Activated naive CD4-positive, alpha-beta T cell treated with anti-CD3 and anti-CD28 coated beads, Interleukin-2, amount 10 ng/mL, durations not matched to agents 7 days and 5 days (primary cell): ENCODE measurements around the gene SEC14L3.
A peak's percentile ranks its signal among the peaks of the same experiment; 100 is the strongest.

Experiments used
- CTCF ChIA-PET: fragments of 350-600 bp; sonication (Branson Sonifier 250); formaldehyde crosslinking; loops from one replicate; lab custom pipeline; 2021; ENCODE audit warnings: antibody characterized with exemption; lab: Charles Lee
- DNase-seq: peaks from one replicate; pipeline ENCODE4 v3.0.0-alpha.2; 2020
- H3K27ac Mint-ChIP-seq: one replicate; pipeline ENCODE4 v1.8.0; 2021; ENCODE audit warnings: mild to moderate bottlenecking, moderate library complexity, mixed read lengths
- H3K27me3 Mint-ChIP-seq: one replicate; pipeline ENCODE4 v1.8.0; 2021; ENCODE audit warnings: mild to moderate bottlenecking, mixed read lengths
- H3K36me3 Mint-ChIP-seq: one replicate; pipeline ENCODE4 v1.8.0; 2021; ENCODE audit warnings: mixed read lengths
- H3K4me1 Mint-ChIP-seq: one replicate; pipeline ENCODE4 v1.8.0; 2021; ENCODE audit warnings: mixed read lengths
- H3K4me3 Mint-ChIP-seq: one replicate; pipeline ENCODE4 v1.8.0; 2021; ENCODE audit warnings: mild to moderate bottlenecking, moderate library complexity, mixed read lengths
- H3K9me3 Mint-ChIP-seq: one replicate; pipeline ENCODE4 v1.8.0; 2021; ENCODE audit warnings: mixed read lengths

Gene SEC14L3

GRCh38 chr22:30420347-30421125 lies 51.3 kb downstream of the SEC14L3 start:
- Mint-ChIP-seq H3K27ac (no peak overlapping the region), H3K9me3 (no peaks in the 10 kb centered on the region), H3K27me3 (no peaks in the 10 kb centered on the region), H3K4me3 (no peak overlapping the region), H3K4me1 (peaks cover 43% of the 10 kb centered on the region), H3K36me3 (peaks cover 55% of the 10 kb centered on the region)
- CTCF ChIA-PET: interaction anchor here (1.0 kb wide), 1 partner anchor 15 kb away, joined by 3 read pairs; no protein-coding TSS in a partner anchor
- no peak for DNase-seq

GRCh38 chr22:30416837-30417236 lies 55.0 kb downstream of the SEC14L3 start:
- Mint-ChIP-seq H3K27me3 (no peaks in the 10 kb centered on the region), H3K4me1 (peaks cover 28% of the 10 kb centered on the region), H3K27ac (no peak overlapping the region), H3K36me3 (peaks cover 58% of the 10 kb centered on the region), H3K9me3 (no peaks in the 10 kb centered on the region), H3K4me3 (no peak overlapping the region)
- CTCF ChIA-PET: no interaction called here
- DNase-seq: no peak

DNA sequence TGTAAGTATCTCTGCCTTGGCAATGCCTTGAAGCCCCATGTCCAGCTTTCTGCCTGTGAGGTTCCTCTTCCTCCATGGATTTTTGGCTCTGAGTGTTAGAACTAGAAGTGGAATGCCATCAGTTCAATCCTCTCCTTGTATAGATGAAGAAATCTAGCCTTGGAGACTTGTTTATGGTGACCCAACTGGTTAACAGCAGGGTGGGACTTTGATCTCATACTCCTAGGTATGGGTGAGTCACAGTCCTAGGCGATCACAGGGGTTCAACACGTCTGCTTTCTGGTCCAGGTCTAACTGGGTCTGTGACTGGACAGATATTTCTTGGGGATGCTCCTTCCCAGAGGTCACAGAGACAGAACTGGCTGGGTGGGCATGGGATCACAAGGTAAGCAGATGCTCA lies 55.4 kb downstream of the SEC14L3 start:
- H3K4me3 Mint-ChIP-seq: no peak overlapping the region
- no peaks in the 10 kb centered on the region for H3K9me3 Mint-ChIP-seq
- H3K36me3 Mint-ChIP-seq: peaks cover 57% of the 10 kb centered on the region
- DNase-seq: no peak
- H3K27ac Mint-ChIP-seq: peak overlapping the region; percentile 37
- H3K27me3 Mint-ChIP-seq: no peaks in the 10 kb centered on the region
- CTCF ChIA-PET: no interaction called here
- H3K4me1 Mint-ChIP-seq: peaks cover 26% of the 10 kb centered on the region

GRCh38 chr22:30414525-30415047 lies 57.2 kb downstream of the SEC14L3 start:
- H3K4me3 Mint-ChIP-seq: no peak overlapping the region
- CTCF ChIA-PET: interaction anchor here (1.0 to 2.2 kb wide), 5 partner anchors 9 to 127 kb away, joined by 3 to 5 read pairs (median 3); no protein-coding TSS in a partner anchor

DNA sequence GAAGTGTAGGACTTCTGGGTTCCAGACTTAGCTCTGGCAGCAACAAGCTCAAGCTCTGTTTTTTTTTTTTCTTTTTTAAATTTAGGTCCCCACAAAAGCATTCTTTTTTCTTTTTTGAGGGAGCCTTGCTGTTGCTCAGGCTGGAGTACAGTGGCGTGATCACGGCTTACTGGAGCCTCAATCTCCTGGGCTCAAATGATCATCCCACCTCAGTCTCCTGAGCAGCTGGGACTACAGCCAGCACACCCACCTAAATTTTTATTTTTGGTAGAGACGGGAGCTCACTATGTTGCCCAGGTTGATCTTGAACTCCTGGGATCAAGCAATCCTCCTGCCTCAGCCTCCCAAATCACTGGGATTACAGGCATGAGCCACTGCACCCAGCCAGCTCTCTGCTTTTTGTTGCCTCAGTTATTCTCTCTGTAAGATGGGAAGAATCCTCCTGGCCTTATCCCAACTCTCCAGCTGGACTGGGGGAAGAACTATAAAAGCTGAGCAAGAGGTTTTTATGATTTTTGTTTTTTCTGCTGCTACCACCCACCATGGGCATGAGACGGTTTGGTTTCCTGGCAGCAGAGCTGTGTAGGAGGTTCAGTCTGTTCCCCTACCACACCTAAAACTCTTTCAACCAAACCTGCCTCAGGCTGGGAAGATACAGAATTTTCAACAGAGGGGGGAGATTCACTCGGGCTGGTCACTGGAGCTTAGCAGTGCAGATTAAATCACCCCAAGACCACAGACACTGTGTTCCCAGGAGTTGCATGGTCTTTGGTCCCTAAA lies 57.9 kb downstream of the SEC14L3 start:
- H3K36me3 Mint-ChIP-seq: peaks cover 60% of the 10 kb centered on the region
- H3K4me3 Mint-ChIP-seq: no peak overlapping the region
- DNase-seq: no peak
- H3K9me3 Mint-ChIP-seq: no peaks in the 10 kb centered on the region
- H3K27me3 Mint-ChIP-seq: no peaks in the 10 kb centered on the region
- H3K4me1 Mint-ChIP-seq: peaks cover 15% of the 10 kb centered on the region
- CTCF ChIA-PET: interaction anchor here (1.0 to 3.1 kb wide), 5 partner anchors 8 to 126 kb away, joined by 3 to 10 read pairs (median 4); partner anchors contain the start of gene SEC14L2
- peak overlapping the region; percentile 49 for H3K27ac Mint-ChIP-seq

More at GRCh38 chr22:30414525-30415047, 57.2 kb downstream of the SEC14L3 start:
- Mint-ChIP-seq H3K9me3 (no peaks in the 10 kb centered on the region), H3K27ac (peak overlapping the region; percentile 49), H3K4me1 (peaks cover 15% of the 10 kb centered on the region), H3K27me3 (no peaks in the 10 kb centered on the region), H3K36me3 (peaks cover 59% of the 10 kb centered on the region)
- no peak for DNase-seq

DNA sequence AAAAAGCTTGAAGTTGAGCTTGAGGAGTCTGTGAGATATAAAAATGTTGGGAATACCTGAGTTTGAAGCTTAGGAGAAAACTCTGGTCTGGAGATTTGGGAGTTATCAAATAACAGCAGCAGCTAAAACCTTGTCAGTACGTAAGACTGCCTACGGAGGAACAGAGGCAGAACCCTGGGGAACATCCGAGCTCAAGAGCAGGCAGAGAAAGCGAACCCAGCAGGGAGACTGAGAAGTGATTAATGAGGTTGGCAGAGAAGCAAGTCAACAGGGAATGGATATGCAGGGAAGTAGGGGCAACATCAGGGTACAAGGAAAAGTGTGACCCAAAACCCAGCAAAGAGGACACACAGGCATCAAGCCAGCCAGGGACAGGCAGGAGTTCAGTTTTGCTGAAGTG lies 58.8 kb downstream of the SEC14L3 start:
- Mint-ChIP-seq H3K9me3 (no peaks in the 10 kb centered on the region), H3K4me3 (no peak overlapping the region), H3K27me3 (no peaks in the 10 kb centered on the region), H3K4me1 (peaks cover 17% of the 10 kb centered on the region), H3K36me3 (peaks cover 53% of the 10 kb centered on the region), H3K27ac (no peak overlapping the region)
- CTCF ChIA-PET: interaction anchor here (1.2 to 3.1 kb wide), 3 partner anchors 7 to 125 kb away, joined by 3 to 10 read pairs (median 3); partner anchors contain the start of gene SEC14L2
- DNase-seq: no peak

- no peak for DNase-seq
- H3K27ac Mint-ChIP-seq: no peak overlapping the region
- H3K36me3 Mint-ChIP-seq: peaks cover 47% of the 10 kb centered on the region
- no peak overlapping the region for H3K4me3 Mint-ChIP-seq
- no peaks in the 10 kb centered on the region for H3K27me3 Mint-ChIP-seq
- CTCF ChIA-PET: interaction anchor here (1.6 to 3.1 kb wide), 4 partner anchors 11 to 24 kb away, joined by 4 to 10 read pairs (median 6); partner anchors contain the start of genes RNF215 and SEC14L2
- peaks cover 17% of the 10 kb centered on the region for H3K4me1 Mint-ChIP-seq
- H3K9me3 Mint-ChIP-seq: no peaks in the 10 kb centered on the region
These were observed 60.0 kb downstream of the SEC14L3 start for GRCh38 chr22:30411780-30412179.
